K562 (cell line): ENCODE results near the gene PFDN2. TPM values are rescaled to one million over a fixed set of nuclear protein-coding genes. Genes with fewer than 3 reads are reported as not detected.

Experiments used
- ARID2 ChIP-seq: fragments of 450-650 bp; IDR thresholded peaks from 2 replicates; pipeline ENCODE4 v1.6.1; 2017; ENCODE audit warnings: antibody characterized with exemption, mild to moderate bottlenecking
- BCLAF1 ChIP-seq, 2 experiments: fragments of 450-650 bp in 1 of 2; IDR thresholded peaks; 2 replicates each; pipeline ENCODE4 v1.6.1; 2011 to 2017; ENCODE audit warnings: low read depth in 2 of 2, antibody characterized with exemption in 1 of 2, borderline replicate concordance in 1 of 2, low read length in 1 of 2, mild to moderate bottlenecking in 1 of 2, mixed read lengths in 1 of 2; ENCODE audit not compliant: control insufficient read depth in 1 of 2
- C11orf30 ChIP-seq: fragments of 450-650 bp; IDR thresholded peaks from 2 replicates; pipeline ENCODE4 v1.6.1; 2016; ENCODE audit warnings: low read depth, mild to moderate bottlenecking
- CLOCK ChIP-seq: fragments of 250-450 bp; sonication (Bioruptor Pico); IDR thresholded peaks from 2 replicates; pipeline ENCODE4 v1.4.0; 2020; ENCODE audit warnings: mild to moderate bottlenecking, moderate library complexity, borderline replicate concordance
- CUX1 ChIP-seq: fragments of 200-800 bp; sonication (Bioruptor generic); IDR thresholded peaks from 2 replicates; pipeline ENCODE4 v1.6.1; 2016; ENCODE audit warnings: missing genetic modification characterization, missing compliant biosample characterization
- DMBX1 ChIP-seq: fragments of 250-450 bp; sonication (Bioruptor Pico); IDR thresholded peaks from 2 replicates; pipeline ENCODE4 v1.8.0; 2022; ENCODE audit warnings: inconsistent platforms, mild to moderate bottlenecking, moderate library complexity, borderline replicate concordance
- E2F1 ChIP-seq: sonication (generic); formaldehyde crosslinking; IDR thresholded peaks from 2 replicates; pipeline ENCODE4 v1.8.1; 2023; ENCODE audit warnings: mild to moderate bottlenecking, missing genetic modification reagents, moderate library complexity
- HES1 ChIP-seq: fragments of 450-650 bp; IDR thresholded peaks from 2 replicates; pipeline ENCODE4 v1.6.1; 2016; ENCODE audit warnings: low read depth, mild to moderate bottlenecking, moderate library complexity
- PHB ChIP-seq: fragments of 250-450 bp; sonication (Bioruptor Pico); IDR thresholded peaks from 2 replicates; pipeline ENCODE4 v1.5.0; 2021
- SRF ChIP-seq, 2 experiments: fragments of 250-450, 450-650 bp in 1 of 2; sonication (Bioruptor Pico) in 1 of 2; sonication (generic) in 1 of 2; formaldehyde crosslinking; IDR thresholded peaks; 2 replicates each; pipeline versions ENCODE4 v1.5.0 to v1.5.1; 2020 to 2022; ENCODE audit warnings: mild to moderate bottlenecking in 1 of 2, missing genetic modification reagents in 1 of 2
- XRCC4 ChIP-seq: IDR thresholded peaks from one replicate; pipeline ENCODE4 v1.6.1; 2011; ENCODE audit not compliant: insufficient read depth, insufficient read length; ENCODE audit errors: extremely low read depth
- ZKSCAN3 ChIP-seq: fragments of 250-450 bp; sonication (Bioruptor Pico); IDR thresholded peaks from 2 replicates; pipeline ENCODE4 v1.4.0; 2020
- ZNF436 ChIP-seq: fragments of 250-450, 450-650 bp; sonication (Bioruptor Pico); formaldehyde crosslinking; IDR thresholded peaks from 2 replicates; pipeline ENCODE4 v1.7.0; 2020; ENCODE audit warnings: mild to moderate bottlenecking
- polyA plus RNA-seq, 8 experiments: library from polyadenylated mRNA; depleted of rRNA in 4 of 8; stranded (reverse) in 5 of 8; unstranded in 3 of 8; fragments of >200 nt; fragmentation: Nextera tagmentation in 2 of 8; fragmentation: Illumina TruSeq in 1 of 8; extraction: Ambion mirVana in 2 of 8; extraction: Trizol in 1 of 8; gene quantifications; 2 replicates each; pipeline versions ENCODE4 v1.2.1 to v1.2.3, GENCODE V29; 2011 to 2014; ENCODE audit warnings: inconsistent platforms in 1 of 8, missing spikeins in 1 of 8
- total RNA-seq, 7 experiments: library from RNA; depleted of rRNA in 6 of 7; stranded (reverse); fragments of >200 nt in 6 of 7; fragmentation: Illumina TruSeq in 2 of 7; extraction: Trizol in 2 of 7; gene quantifications; 2 replicates each; pipeline versions ENCODE4 v1.2.1 to v1.2.3, GENCODE V29; 2011 to 2021; ENCODE audit warnings: low replicate concordance in 1 of 7

Gene PFDN2
- total and polyA plus RNA-seq, 9 of the 15 experiments (the other 6 are each of a cell fraction or from before 2014, with no cell fraction given): 50.2 to 361 (median 144) TPM

- peak; percentile 64; the same call in 1 of the 2 replicates for TF ChIP-seq CUX1 (CRISPR knock-in tag)
- TF ChIP-seq BCLAF1 (IDR thresholded peaks at IDR 0.05; ENCODE audit: borderline replicate concordance in 1 of 2, control insufficient read depth in 1 of 2, low read depth in 2 of 2, low read length in 1 of 2): no peak
- TF ChIP-seq DMBX1 (CRISPR knock-in tag): peak; percentile 62; the same call in 1 of the 2 replicates
- no peak for TF ChIP-seq XRCC4
- TF ChIP-seq HES1: no peak
- no peak for TF ChIP-seq ARID2
- no peak for TF ChIP-seq PHB (CRISPR knock-in tag)
- TF ChIP-seq SRF (CRISPR knock-in tag; IDR thresholded peaks at IDR 0.05): no peak
- no peak for TF ChIP-seq CLOCK (CRISPR knock-in tag)
- peak; percentile 84 for TF ChIP-seq E2F1 (CRISPR knock-in tag)
- TF ChIP-seq ZNF436 (CRISPR knock-in tag): no peak
- TF ChIP-seq ZKSCAN3 (CRISPR knock-in tag): no peak
- TF ChIP-seq C11orf30: no peak
These were observed 14.8 kb upstream of the PFDN2 start, which contains the start of gene DEDD (continued) for GRCh38 chr1:161132410-161133219.
